A673 (cell line): ENCODE measurements around the gene METTL23. TPM values are rescaled to one million over a fixed set of nuclear protein-coding genes. Genes with fewer than 3 reads are reported as not detected.

Experiments used
- BruUV-seq: library from RNA; stranded (reverse); fragments of 400-500 nt; replicated peaks from 2 replicates; lab custom pipeline; 2021; lab: Mats Ljungman, UMichigan
- CTCF ChIA-PET: fragments of 300-600 bp; sonication (Branson Sonifier 250); formaldehyde crosslinking; loops from one replicate; lab custom pipeline; 2022; ENCODE audit warnings: antibody characterized with exemption; lab: Charles Lee
- POLR2A ChIA-PET: fragments of 300-600 bp; sonication (Branson Sonifier 250); formaldehyde crosslinking; loops from one replicate; lab custom pipeline; 2022; ENCODE audit warnings: antibody characterized with exemption; ENCODE audit not compliant: low non-redundant PET; lab: Charles Lee
- DNase-seq: peaks from one replicate; pipeline ENCODE4 v3.0.0-alpha.2; 2015; ENCODE audit warnings: low spot score
- H3K27ac ChIP-seq: fragments of 200-600 bp; sonication (generic); 2 replicates; pipeline ENCODE4 v1.5.1; 2016; ENCODE audit warnings: mixed run types, low read depth, mild to moderate bottlenecking, mixed read lengths, antibody characterized with exemption, low read length; ENCODE audit not compliant: poor library complexity, severe bottlenecking
- H3K27me3 ChIP-seq: fragments of 200-600 bp; sonication (generic); replicated peaks from 2 replicates; pipeline ENCODE4 v1.6.1; 2017; ENCODE audit warnings: mixed run types, low read depth, mild to moderate bottlenecking, mixed read lengths, antibody characterized with exemption, low read length; ENCODE audit not compliant: insufficient read depth, poor library complexity
- H3K36me3 ChIP-seq: fragments of 200-600 bp; sonication (generic); 2 replicates; pipeline ENCODE4 v1.6.1; 2016; ENCODE audit warnings: mixed run types, mild to moderate bottlenecking, mixed read lengths, antibody characterized with exemption, low read length; ENCODE audit not compliant: insufficient read depth, poor library complexity, severe bottlenecking
- H3K4me1 ChIP-seq: fragments of 200-600 bp; sonication (generic); 2 replicates; pipeline ENCODE4 v1.6.1; 2017; ENCODE audit warnings: mixed run types, mild to moderate bottlenecking, mixed read lengths, antibody characterized with exemption, low read length; ENCODE audit not compliant: insufficient read depth, poor library complexity, severe bottlenecking
- H3K4me3 ChIP-seq: fragments of 200-600 bp; sonication (generic); 2 replicates; pipeline ENCODE4 v1.5.1; 2016; ENCODE audit warnings: low read depth, mixed run types, mild to moderate bottlenecking, mixed read lengths, low read length; ENCODE audit not compliant: poor library complexity, severe bottlenecking
- H3K9me3 ChIP-seq: fragments of 200-600 bp; sonication (generic); 2 replicates; pipeline ENCODE4 v1.6.1; 2016; ENCODE audit warnings: mixed run types, low read depth, mild to moderate bottlenecking, mixed read lengths, antibody characterized with exemption, low read length; ENCODE audit not compliant: poor library complexity, severe bottlenecking
- EZH2 ChIP-seq: fragments of 200-600 bp; sonication (generic); IDR thresholded peaks from 2 replicates; pipeline ENCODE4 v1.6.1; 2017; ENCODE audit warnings: borderline replicate concordance, low read depth, mild to moderate bottlenecking, mixed read lengths, antibody characterized with exemption, low read length; ENCODE audit not compliant: poor library complexity, severe bottlenecking
- intact Hi-C: fragments of 100-400 bp; cut with micrococcal nuclease; formaldehyde crosslinking; loops from one replicate; pipeline ENCODE4 v1.10.0; 2022; ENCODE audit not compliant: unreplicated experiment
- microRNA-seq: library from miRNA; unstranded; fragments of <30 nt; microRNA quantifications from one replicate; pipeline ENCODE4 v1.2.0, GENCODE V29; 2021
- total RNA-seq: library from RNA; stranded (reverse); gene quantifications from 2 replicates; pipeline ENCODE4 v1.2.3, GENCODE V29; 2021
- TF ChIP-seq, protein P1 (sequence below): fragments of 300-800, 200-600 bp; sonication (generic); conservative IDR thresholded peaks from 2 replicates; pipeline ENCODE4 v1.5.1; 2017; ENCODE audit warnings: low read depth, mild to moderate bottlenecking, antibody characterized with exemption, low read length, moderate library complexity, mixed read lengths

METTL23 gene
- total RNA-seq, 1 experiment from 2014 or later = 42.4 TPM

GRCh38 chr17:76781056-76781982 is 54.7 kb downstream of the METTL23 start:
- BruUV-seq = no TSS peak
- Histone ChIP-seq H3K4me3 (no peak overlapping the region), H3K27me3 (no peaks in the 10 kb centered on the region), H3K27ac (no peak overlapping the region), H3K4me1 (no peaks in the 10 kb centered on the region), H3K36me3 (peaks cover 19% of the 10 kb centered on the region), H3K9me3 (no peaks in the 10 kb centered on the region)
- ChIA-PET CTCF (interaction anchor here (0.7 kb wide), 1 partner anchor 339 kb away, joined by 3 read pairs; no protein-coding TSS in a partner anchor), POLR2A (no interaction called here)
- peak; percentile 30 for DNase-seq
- intact Hi-C loops = no loop called here
- no peak for TF ChIP-seq EZH2
- TF ChIP-seq, protein P1, sequence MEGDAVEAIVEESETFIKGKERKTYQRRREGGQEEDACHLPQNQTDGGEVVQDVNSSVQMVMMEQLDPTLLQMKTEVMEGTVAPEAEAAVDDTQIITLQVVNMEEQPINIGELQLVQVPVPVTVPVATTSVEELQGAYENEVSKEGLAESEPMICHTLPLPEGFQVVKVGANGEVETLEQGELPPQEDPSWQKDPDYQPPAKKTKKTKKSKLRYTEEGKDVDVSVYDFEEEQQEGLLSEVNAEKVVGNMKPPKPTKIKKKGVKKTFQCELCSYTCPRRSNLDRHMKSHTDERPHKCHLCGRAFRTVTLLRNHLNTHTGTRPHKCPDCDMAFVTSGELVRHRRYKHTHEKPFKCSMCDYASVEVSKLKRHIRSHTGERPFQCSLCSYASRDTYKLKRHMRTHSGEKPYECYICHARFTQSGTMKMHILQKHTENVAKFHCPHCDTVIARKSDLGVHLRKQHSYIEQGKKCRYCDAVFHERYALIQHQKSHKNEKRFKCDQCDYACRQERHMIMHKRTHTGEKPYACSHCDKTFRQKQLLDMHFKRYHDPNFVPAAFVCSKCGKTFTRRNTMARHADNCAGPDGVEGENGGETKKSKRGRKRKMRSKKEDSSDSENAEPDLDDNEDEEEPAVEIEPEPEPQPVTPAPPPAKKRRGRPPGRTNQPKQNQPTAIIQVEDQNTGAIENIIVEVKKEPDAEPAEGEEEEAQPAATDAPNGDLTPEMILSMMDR = peak; percentile 41; the same call in 1 of the 2 replicates

DNA sequence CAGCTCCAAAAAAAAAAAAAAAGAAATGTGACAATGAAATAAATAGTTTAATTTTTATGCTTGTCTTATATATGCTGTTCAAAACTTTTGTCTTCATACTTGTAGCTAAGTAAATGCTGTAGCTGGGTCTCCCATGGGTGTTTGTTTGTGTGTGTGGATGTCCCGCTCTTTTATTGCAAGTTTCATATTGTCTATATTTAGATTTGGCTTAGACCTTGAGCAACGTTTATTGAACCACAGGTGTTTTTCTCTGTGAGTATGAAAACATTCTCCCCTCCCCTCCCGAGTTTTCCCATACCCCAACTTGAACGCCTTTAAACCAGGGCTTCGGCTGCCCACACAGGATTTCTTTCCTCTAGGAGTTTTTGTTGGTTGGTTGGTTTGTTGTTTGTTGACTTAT is 56.5 kb downstream of the METTL23 start:
- Histone ChIP-seq H3K9me3 (no peaks in the 10 kb centered on the region), H3K4me3 (no peak overlapping the region), H3K36me3 (peaks cover 16% of the 10 kb centered on the region), H3K27ac (no peak overlapping the region), H3K4me1 (no peaks in the 10 kb centered on the region), H3K27me3 (no peaks in the 10 kb centered on the region)
- intact Hi-C loops = no loop called here
- no peak for TF ChIP-seq EZH2
- TF ChIP-seq, protein P1 = no peak
- BruUV-seq = no TSS peak
- DNase-seq = no peak
- ChIA-PET CTCF (no interaction called here), POLR2A (interaction anchor here (0.6 kb wide), 1 partner anchor 558 kb away, joined by 7 read pairs; no protein-coding TSS in a partner anchor)

Small RNAs within 50 kb of the gene (microRNA-seq; reads per million reads assigned to microRNA genes)
- 12.7 reads per million, percentile 34 among the genes with 10 or more reads in this experiment for gene MIR636

Other genes with a start within 250 kb of the METTL23 start
- 20.4 and 26.5 TPM in 2 replicates for gene RHBDF2, start 225.4 kb upstream of the METTL23 start, total RNA-seq
- 0.56 and 0.61 TPM in 2 replicates for gene CYGB, start 189.1 kb upstream of the METTL23 start, total RNA-seq
- gene PRCD, start 186.8 kb upstream of the METTL23 start, total RNA-seq = not detected in 2 replicates
- not detected in 2 replicates for gene ST6GALNAC2, start 141.0 kb upstream of the METTL23 start, total RNA-seq
- gene ST6GALNAC1, start 83.1 kb upstream of the METTL23 start, total RNA-seq = not detected in 2 replicates
- 61.5 and 62.8 TPM in 2 replicates for gene MXRA7, start 15.9 kb upstream of the METTL23 start, total RNA-seq
- gene JMJD6, start 233 bp upstream of the METTL23 start, total RNA-seq = 66.9 and 77.6 TPM in 2 replicates
- 406 and 440 TPM in 2 replicates for gene SRSF2, start 10.5 kb downstream of the METTL23 start, total RNA-seq
- 37.4 and 38.8 TPM in 2 replicates for gene MFSD11, start 11.3 kb downstream of the METTL23 start, total RNA-seq
- 1.1 and 3.7 TPM in 2 replicates for gene MGAT5B, start 141.6 kb downstream of the METTL23 start, total RNA-seq